ENCODE data around the gene APOBR.

DNA sequence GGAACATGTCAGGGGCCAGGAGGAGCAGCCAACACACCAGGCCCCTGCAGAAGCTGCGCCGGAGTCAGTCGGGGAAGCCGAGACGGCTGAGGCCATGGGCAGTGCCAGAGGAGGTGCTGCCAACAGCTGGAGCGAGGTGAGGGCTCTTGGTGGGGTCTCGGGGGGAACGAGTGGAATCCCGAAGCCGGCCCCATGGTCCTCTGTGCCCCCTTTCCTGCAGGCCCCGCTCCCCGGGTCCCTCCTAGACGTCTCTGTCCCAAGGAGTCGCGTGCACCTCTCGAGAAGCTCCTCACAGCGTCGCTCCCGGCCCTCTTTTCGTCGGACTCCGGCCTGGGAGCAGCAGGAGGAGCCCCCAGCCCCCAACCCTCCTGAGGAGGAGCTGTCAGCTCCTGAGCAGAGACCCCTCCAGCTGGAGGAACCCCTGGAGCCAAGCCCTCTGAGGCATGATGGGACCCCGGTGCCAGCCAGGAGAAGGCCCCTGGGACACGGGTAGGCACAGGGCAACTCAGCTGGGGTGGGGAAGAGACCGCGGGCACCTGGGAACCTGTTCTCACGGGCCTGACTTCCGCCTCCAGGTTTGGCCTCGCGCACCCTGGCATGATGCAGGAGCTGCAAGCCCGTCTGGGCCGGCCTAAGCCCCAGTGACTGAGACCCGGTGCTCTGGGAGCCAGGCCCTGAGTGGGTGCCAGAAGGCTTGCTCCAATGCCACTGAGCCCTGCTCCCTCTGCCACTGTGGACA, 3.6 kb downstream of the APOBR start:
- TF ChIP-seq, protein P1, sequence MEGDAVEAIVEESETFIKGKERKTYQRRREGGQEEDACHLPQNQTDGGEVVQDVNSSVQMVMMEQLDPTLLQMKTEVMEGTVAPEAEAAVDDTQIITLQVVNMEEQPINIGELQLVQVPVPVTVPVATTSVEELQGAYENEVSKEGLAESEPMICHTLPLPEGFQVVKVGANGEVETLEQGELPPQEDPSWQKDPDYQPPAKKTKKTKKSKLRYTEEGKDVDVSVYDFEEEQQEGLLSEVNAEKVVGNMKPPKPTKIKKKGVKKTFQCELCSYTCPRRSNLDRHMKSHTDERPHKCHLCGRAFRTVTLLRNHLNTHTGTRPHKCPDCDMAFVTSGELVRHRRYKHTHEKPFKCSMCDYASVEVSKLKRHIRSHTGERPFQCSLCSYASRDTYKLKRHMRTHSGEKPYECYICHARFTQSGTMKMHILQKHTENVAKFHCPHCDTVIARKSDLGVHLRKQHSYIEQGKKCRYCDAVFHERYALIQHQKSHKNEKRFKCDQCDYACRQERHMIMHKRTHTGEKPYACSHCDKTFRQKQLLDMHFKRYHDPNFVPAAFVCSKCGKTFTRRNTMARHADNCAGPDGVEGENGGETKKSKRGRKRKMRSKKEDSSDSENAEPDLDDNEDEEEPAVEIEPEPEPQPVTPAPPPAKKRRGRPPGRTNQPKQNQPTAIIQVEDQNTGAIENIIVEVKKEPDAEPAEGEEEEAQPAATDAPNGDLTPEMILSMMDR (IDR thresholded peaks at IDR 0.05; ENCODE audit: low read length): no peak
- no peak for TF ChIP-seq EZH2phosphoT487 (IDR thresholded peaks at IDR 0.05; ENCODE audit: low read length)
